OCI-LY3 (cell line): ENCODE data around the gene DAB2.

Source experiments
- CTCF ChIP-seq: fragments of 200-600, 300-600 bp; sonication (generic); IDR thresholded peaks from 2 replicates; pipeline ENCODE4 v1.5.1; 2014; ENCODE audit warnings: antibody characterized with exemption, low read length, low read depth
- EZH2phosphoT487 ChIP-seq: fragments of 200-600 bp; shearing (Covaris generic); IDR thresholded peaks from 2 replicates; pipeline ENCODE4 v1.6.1; 2018; ENCODE audit warnings: antibody characterized with exemption, mixed run types, low read depth

GRCh38 chr5:39428640-39429039 is 3.9 kb upstream of the DAB2 start:
- TF ChIP-seq CTCF (no peak), EZH2phosphoT487 (no peak)
